ENCODE data around the gene CACNB2. TPM values are rescaled to one million over a fixed set of nuclear protein-coding genes. Genes with fewer than 3 reads are reported as not detected.

The CACNB2 gene
- total RNA-seq, 4 donors from 2014 or later = 0.13 to 1.5 (median 0.18) TPM; not detected in 1

DNA sequence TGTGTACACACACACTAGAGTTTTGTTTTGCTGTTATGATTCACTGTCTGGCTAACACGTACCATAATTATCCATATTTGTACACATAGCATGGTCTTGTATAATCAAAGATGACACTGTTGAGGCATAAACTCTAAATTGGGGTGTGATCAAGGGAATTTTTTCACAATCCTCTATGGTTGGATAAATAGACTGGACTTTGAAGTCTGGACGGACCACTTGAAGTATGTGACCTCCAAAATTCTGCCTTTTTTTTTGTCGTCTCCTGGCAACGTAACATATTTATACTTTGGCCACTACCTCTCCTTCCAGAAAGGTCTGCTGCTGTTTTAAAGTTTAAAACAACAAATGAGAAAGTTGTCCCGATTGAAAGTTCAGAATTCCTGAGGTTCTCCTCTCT, 193.4 kb downstream of the CACNB2 start:
- H3K4me1 ChIP-seq = no peaks in the 10 kb centered on the region
- no peak for DNase-seq
- no peak for TF ChIP-seq POLR2A (IDR thresholded peaks at IDR 0.05)
- TF ChIP-seq CTCF (IDR thresholded peaks at IDR 0.05 in 4 of 5, conservative IDR thresholded peaks at IDR 0.05 in 1 of 5) = no peak
- no peaks in the 10 kb centered on the region for H3K36me3 ChIP-seq
- H3K9me3 ChIP-seq = no peaks in the 10 kb centered on the region
- no peaks in the 10 kb centered on the region for H3K27me3 ChIP-seq
- no peak overlapping the region for H3K27ac ChIP-seq
- intact Hi-C loops (cut with DNase I; ENCODE audit: low total_unique reads) = no loop called here
- in situ Hi-C loops (cut with MboI; ENCODE audit: low sequenced_read_pairs in 4 of 4) = no loop called here
- no peak overlapping the region for H3K4me3 ChIP-seq
- no peak for ATAC-seq

GRCh38 chr10:18334116-18334867, 194.1 kb downstream of the CACNB2 start:
- Histone ChIP-seq H3K9me3 (no peaks in the 10 kb centered on the region), H3K27me3 (no peaks in the 10 kb centered on the region), H3K4me1 (no peaks in the 10 kb centered on the region), H3K27ac (no peak overlapping the region), H3K36me3 (no peaks in the 10 kb centered on the region), H3K4me3 (no peak overlapping the region)
- intact Hi-C loops (cut with DNase I; ENCODE audit: low total_unique reads) = no loop called here
- no peak for ATAC-seq
- DNase-seq = no peak
- in situ Hi-C loops (cut with MboI; ENCODE audit: low sequenced_read_pairs in 4 of 4) = no loop called here
- no peak for TF ChIP-seq CTCF (IDR thresholded peaks at IDR 0.05 in 4 of 5, conservative IDR thresholded peaks at IDR 0.05 in 1 of 5)
- no peak for TF ChIP-seq POLR2A (IDR thresholded peaks at IDR 0.05)

DNA sequence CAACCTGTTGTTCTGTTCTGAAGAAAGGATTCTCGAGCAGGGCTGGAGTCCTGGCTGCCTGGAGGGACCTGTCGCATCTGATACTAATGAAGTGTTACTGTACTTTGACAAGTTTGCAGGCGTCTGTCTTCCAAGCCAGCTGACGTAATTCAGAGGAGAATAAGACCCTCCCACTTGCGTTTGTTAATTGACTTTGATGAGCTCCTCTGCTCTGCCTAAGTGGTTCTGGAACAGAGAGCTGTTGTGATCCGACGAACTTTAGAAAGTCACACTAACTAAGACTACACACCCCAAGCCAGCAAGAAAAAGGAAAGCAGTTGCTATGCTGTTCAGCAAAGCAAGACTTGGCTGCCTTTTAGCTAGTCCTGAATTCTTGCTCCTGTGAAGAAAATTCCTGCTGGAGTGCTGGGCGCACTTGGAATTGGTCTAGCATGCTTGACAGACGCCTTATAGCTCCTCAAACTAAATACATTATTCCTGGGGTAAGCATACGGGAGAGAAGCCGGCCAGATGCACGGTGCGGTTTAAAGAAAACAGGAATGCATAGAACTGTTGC, 200.3 kb downstream of the CACNB2 start:
- Histone ChIP-seq H3K9me3 (no peaks in the 10 kb centered on the region), H3K27me3 (no peaks in the 10 kb centered on the region), H3K27ac (no peak overlapping the region), H3K36me3 (no peaks in the 10 kb centered on the region), H3K4me3 (peak overlapping the region in 3 of 4 donors; percentile 11 to 29 (median 11)), H3K4me1 (no peaks in the 10 kb centered on the region)
- DNase-seq (no peak), ATAC-seq (no peak)
- intact Hi-C loops (cut with DNase I; ENCODE audit: low total_unique reads) (no loop called here), in situ Hi-C loops (cut with MboI; ENCODE audit: low sequenced_read_pairs in 4 of 4) (no loop called here)
- TF ChIP-seq POLR2A (IDR thresholded peaks at IDR 0.05) (no peak), CTCF (IDR thresholded peaks at IDR 0.05 in 4 of 5, conservative IDR thresholded peaks at IDR 0.05 in 1 of 5) (no peak)

GRCh38 chr10:18341055-18341454, 200.8 kb downstream of the CACNB2 start:
- Histone ChIP-seq H3K4me3 (peak overlapping the region in 3 of 4 donors; percentile 11 to 29 (median 11)), H3K27ac (no peak overlapping the region), H3K4me1 (no peaks in the 10 kb centered on the region), H3K9me3 (no peaks in the 10 kb centered on the region), H3K27me3 (no peaks in the 10 kb centered on the region), H3K36me3 (no peaks in the 10 kb centered on the region)
- intact Hi-C loops (cut with DNase I; ENCODE audit: low total_unique reads) = no loop called here
- in situ Hi-C loops (cut with MboI; ENCODE audit: low sequenced_read_pairs in 4 of 4) = no loop called here
- DNase-seq (no peak), ATAC-seq (no peak)
- TF ChIP-seq CTCF (IDR thresholded peaks at IDR 0.05 in 4 of 5, conservative IDR thresholded peaks at IDR 0.05 in 1 of 5) (no peak), POLR2A (IDR thresholded peaks at IDR 0.05) (no peak)

Measured in gastrocnemius medialis (tissue), 4 donors.